Left lung (tissue), 10 donors: ENCODE results near the gene BHLHA15. TPM values are rescaled to one million over a fixed set of nuclear protein-coding genes. Genes with fewer than 3 reads are reported as not detected.

Experiments
- ATAC-seq: fragments of 200-7000 bp; cut with Tn5 transposase; one replicate; pipeline ENCODE4 v1.9.1; 2020; ENCODE audit warnings: moderate library complexity
- DNase-seq, 4 donors: peaks; one replicate each; pipeline ENCODE4 v3.0.0-alpha.2; 2013 to 2020
- H3K27ac ChIP-seq, 2 donors: fragments of 200-600 bp; sonication (generic) in 1 of 2; one replicate each; pipeline versions ENCODE4 v1.5.0 to v1.8.0; 2020 to 2021
- H3K27me3 ChIP-seq, 2 donors: fragments of 200-600 bp; sonication (generic) in 1 of 2; one replicate each; pipeline versions ENCODE4 v1.5.0 to v1.8.0; 2020 to 2021
- H3K36me3 ChIP-seq, 2 donors: fragments of 200-600 bp; sonication (generic) in 1 of 2; one replicate each; pipeline versions ENCODE4 v1.5.0 to v1.8.0; 2020 to 2021
- H3K4me1 ChIP-seq, 2 donors: fragments of 200-600 bp; one replicate each; pipeline ENCODE4 v1.8.0; 2021
- H3K4me3 ChIP-seq, 2 donors: fragments of 200-600 bp; sonication (generic) in 1 of 2; one replicate each; pipeline versions ENCODE4 v1.5.0 to v1.8.0; 2020 to 2021; ENCODE audit warnings: mild to moderate bottlenecking in 1 of 2
- H3K9me3 ChIP-seq, 2 donors: fragments of 200-600 bp; sonication (generic) in 1 of 2; one replicate each; pipeline versions ENCODE4 v1.5.0 to v1.8.0; 2020 to 2021
- intact Hi-C, 2 donors: fragments of 100-400 bp; cut with DNase I; formaldehyde crosslinking; loops; one replicate each; pipeline versions ENCODE4 v1.11.2 to v1.14.2; 2022
- polyA plus RNA-seq, 6 donors: library from polyadenylated mRNA; unstranded; fragments of 120-200 nt; gene quantifications; one replicate each; pipeline ENCODE4 v1.2.1, GENCODE V29; 2013; ENCODE audit not compliant: insufficient read length in 6 of 6
- total RNA-seq, 2 donors: library from RNA; stranded (reverse); fragmentation: NEBNext Ultra II Directional; extraction: Animal tissue kit (Norgen Biotek cat#: 25700); gene quantifications; one replicate each; pipeline ENCODE4 v1.2.1, GENCODE V29; 2021
- TF ChIP-seq, protein P1 (sequence below), 2 donors: fragments of 200-600 bp; sonication (generic) in 1 of 2; IDR thresholded peaks; one replicate each; pipeline versions ENCODE4 v1.5.0 to v1.8.0; 2021; ENCODE audit warnings: antibody characterized with exemption in 2 of 2
- donor health status: DM: no; HTN: yes; CAD: no.
- donor health status: DM: no; HTN: no; CAD: no.

BHLHA15 gene
- total and polyA plus RNA-seq, 8 donors, result 0.44 to 2.4 (median 0.86) TPM; not detected in 1

DNA sequence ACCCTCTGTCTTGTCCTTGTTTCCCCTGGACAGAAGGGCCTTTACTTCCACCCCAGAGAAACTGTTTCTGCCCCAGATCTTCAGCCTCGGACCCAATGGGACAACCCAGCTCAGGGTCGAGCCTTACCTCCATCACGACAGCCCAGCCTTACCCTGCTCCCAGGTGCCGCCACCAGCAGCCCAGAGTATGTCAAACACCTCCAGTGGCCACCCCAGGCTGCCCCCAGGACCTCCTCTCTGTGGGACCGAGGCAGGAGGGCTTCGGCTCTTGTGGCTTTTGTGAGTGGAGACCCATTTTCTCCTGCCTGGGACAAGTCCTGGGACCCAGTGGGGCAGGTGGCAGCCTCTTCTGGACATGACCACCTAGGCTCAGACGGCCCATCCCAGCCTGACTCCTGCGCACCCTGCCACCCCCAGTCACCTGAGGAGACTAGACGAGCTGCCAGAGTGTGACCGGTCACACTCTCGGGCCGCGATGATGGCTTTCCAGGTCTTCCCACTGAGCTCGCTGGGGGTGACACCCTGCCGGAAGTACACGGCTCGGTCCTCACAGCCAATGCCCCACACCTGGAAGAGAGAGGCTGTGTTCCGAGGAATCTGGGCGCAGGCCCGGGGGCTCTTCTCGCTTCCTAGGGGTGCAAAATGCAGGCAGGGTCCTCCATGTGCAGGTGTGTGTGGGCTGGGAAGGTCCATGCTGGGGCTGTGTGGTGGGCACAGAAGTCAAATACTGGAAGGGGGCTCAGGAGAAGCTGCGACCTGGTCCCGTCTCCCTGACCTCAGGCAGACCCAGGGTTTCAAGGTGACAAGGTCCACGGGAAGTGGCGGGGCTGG is 25.3 kb downstream of the BHLHA15 start:
- no peaks in the 10 kb centered on the region for H3K9me3 ChIP-seq
- intact Hi-C loops, result no loop called here
- no peaks in the 10 kb centered on the region for H3K27me3 ChIP-seq
- peak in 1 of 4 donors; percentile 63 for DNase-seq
- H3K36me3 ChIP-seq, result peaks cover 0 to 96% of the 10 kb centered on the region in 2 donors
- no peaks in the 10 kb centered on the region for H3K4me1 ChIP-seq
- no peak overlapping the region for H3K27ac ChIP-seq
- no peak overlapping the region for H3K4me3 ChIP-seq
- ATAC-seq, result no peak
- TF ChIP-seq, protein P1, sequence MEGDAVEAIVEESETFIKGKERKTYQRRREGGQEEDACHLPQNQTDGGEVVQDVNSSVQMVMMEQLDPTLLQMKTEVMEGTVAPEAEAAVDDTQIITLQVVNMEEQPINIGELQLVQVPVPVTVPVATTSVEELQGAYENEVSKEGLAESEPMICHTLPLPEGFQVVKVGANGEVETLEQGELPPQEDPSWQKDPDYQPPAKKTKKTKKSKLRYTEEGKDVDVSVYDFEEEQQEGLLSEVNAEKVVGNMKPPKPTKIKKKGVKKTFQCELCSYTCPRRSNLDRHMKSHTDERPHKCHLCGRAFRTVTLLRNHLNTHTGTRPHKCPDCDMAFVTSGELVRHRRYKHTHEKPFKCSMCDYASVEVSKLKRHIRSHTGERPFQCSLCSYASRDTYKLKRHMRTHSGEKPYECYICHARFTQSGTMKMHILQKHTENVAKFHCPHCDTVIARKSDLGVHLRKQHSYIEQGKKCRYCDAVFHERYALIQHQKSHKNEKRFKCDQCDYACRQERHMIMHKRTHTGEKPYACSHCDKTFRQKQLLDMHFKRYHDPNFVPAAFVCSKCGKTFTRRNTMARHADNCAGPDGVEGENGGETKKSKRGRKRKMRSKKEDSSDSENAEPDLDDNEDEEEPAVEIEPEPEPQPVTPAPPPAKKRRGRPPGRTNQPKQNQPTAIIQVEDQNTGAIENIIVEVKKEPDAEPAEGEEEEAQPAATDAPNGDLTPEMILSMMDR (IDR thresholded peaks at IDR 0.05), result no peak

DNA sequence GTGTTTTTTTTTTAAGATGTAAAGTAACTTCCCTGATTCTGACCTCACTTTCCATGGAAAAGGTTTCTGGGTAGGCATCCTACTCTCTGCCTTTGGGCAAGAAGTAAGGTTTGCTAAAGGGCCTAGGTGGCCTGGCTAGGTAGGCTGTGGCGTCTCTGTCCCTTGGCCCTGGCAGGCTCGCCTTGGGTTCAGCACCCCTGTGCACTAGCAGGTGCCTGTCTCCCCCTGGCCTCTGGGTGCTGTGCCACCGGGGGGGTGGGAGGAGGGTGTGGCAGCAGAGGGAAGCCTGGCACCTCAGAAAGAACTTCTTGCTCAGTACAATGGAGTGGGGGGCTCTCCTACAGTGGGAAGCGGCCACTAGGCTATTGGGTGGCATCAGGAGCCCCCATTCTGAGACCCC is 26.8 kb downstream of the BHLHA15 start:
- ATAC-seq (no peak), DNase-seq (peak in 1 of 4 donors; percentile 57)
- H3K27me3 ChIP-seq, result no peaks in the 10 kb centered on the region
- intact Hi-C loops, result no loop called here
- no peak overlapping the region for H3K4me3 ChIP-seq
- no peaks in the 10 kb centered on the region for H3K4me1 ChIP-seq
- TF ChIP-seq, protein P1 (IDR thresholded peaks at IDR 0.05), result no peak
- H3K27ac ChIP-seq, result no peak overlapping the region
- no peaks in the 10 kb centered on the region for H3K9me3 ChIP-seq
- H3K36me3 ChIP-seq, result peaks cover 0 to 87% of the 10 kb centered on the region in 2 donors

DNA sequence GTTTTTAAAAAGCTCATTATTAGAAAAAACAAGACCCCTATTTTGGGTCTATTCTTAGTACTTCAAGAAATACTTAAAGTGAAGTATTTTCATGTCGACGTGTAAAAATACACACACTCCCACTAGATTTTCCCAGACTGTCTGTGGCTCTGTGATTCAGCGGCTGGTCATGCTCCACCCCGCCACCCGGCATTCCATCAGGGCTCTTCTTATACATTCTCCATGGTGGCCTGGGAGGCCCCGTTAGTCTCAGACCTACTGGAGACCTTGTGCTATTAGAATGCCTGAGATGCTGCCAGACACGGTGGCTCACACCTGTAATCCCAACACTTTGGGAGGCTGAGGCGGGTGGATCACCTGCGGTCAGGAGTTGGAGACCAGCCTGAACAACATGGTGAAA is 27.7 kb downstream of the BHLHA15 start:
- ATAC-seq (no peak), DNase-seq (peak in 1 of 4 donors; percentile 25)
- Histone ChIP-seq H3K4me3 (no peak overlapping the region), H3K4me1 (peaks cover 0 to 4% of the 10 kb centered on the region in 2 donors), H3K9me3 (no peaks in the 10 kb centered on the region), H3K27me3 (no peaks in the 10 kb centered on the region), H3K27ac (no peak overlapping the region), H3K36me3 (peaks cover 0 to 87% of the 10 kb centered on the region in 2 donors)
- TF ChIP-seq, protein P1 (IDR thresholded peaks at IDR 0.05), result no peak
- intact Hi-C loops, result no loop called here

DNA sequence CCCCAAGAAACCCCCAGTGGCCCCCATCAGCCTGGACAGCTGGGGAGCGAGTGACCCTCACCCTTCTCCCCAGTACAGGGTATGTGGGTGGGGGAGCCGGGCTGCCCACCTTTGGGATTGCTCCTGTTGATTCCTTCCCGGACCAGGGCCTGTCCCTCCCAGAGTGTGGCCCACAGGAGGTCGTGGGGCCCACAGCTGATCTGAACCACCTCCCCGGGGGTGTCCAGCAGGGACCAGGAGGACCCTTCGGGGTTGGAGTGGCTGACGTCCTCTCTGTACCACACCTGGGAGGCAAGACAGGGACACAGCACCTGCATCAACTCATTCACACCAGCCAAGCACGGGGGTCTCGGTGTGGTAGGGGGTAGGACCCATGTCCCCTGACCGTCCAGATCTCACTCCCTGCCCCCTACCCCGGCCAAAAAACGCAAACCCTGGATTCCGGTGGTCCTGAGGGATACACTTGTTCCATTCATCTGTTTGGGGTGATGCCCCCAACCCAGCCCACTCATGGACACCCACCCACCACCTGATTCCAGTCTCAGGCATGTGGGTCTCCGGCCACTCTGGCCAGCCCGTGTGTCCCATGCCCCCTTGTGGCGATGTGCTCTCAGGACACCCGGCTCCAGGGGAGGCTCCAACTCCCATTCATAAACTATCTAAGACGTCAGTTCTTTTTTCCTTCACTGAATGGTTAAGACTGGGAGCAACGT is 29.9 kb downstream of the BHLHA15 start:
- peak; percentile 69 for ATAC-seq
- intact Hi-C loops, result no loop called here
- no peak overlapping the region for H3K27ac ChIP-seq
- H3K4me1 ChIP-seq, result peaks cover 0 to 23% of the 10 kb centered on the region in 2 donors
- H3K27me3 ChIP-seq, result no peaks in the 10 kb centered on the region
- H3K9me3 ChIP-seq, result no peaks in the 10 kb centered on the region
- DNase-seq, result peak in 1 of 4 donors; percentile 22
- H3K36me3 ChIP-seq, result peaks cover 0 to 89% of the 10 kb centered on the region in 2 donors
- TF ChIP-seq, protein P1 (IDR thresholded peaks at IDR 0.05), result peak; percentile 52 to 83
- no peak overlapping the region for H3K4me3 ChIP-seq

DNA sequence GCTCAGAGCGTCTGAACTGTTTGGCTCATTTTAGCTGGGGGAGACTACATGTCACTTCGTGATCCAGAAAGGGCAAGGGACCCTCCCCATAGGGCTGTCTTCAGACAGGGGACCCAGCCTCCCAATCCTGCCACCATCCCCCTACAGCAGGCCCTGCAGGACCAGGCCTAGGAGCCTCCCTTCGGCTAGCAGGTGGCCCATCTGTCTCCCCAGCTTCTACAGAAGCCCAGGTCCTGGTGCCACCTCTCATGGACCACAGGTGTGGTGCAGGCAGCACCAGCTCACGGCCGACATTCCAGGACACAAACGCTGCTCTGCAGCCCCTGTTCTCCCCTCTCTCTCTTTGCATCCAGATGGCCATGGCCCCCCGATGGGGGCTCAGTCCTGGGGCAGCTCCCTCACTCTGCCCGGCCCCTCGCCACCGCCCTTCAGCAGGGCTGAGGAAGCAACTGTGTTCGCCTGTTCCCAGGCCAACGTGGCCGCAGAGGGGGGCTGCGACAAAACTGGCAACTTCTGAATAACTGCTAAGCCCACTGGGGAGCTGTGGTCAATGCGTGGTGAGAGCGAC is 30.5 kb downstream of the BHLHA15 start:
- H3K4me1 ChIP-seq, result peaks cover 0 to 28% of the 10 kb centered on the region in 2 donors
- H3K36me3 ChIP-seq, result peaks cover 0 to 82% of the 10 kb centered on the region in 2 donors
- ATAC-seq (no peak), DNase-seq (no peak)
- H3K4me3 ChIP-seq, result no peak overlapping the region
- intact Hi-C loops, result no loop called here
- H3K9me3 ChIP-seq, result no peaks in the 10 kb centered on the region
- TF ChIP-seq, protein P1 (IDR thresholded peaks at IDR 0.05), result no peak
- no peak overlapping the region for H3K27ac ChIP-seq
- H3K27me3 ChIP-seq, result no peaks in the 10 kb centered on the region
